C1 segment of cervical spinal cord (tissue), 14 donors: Measurements from ENCODE around the gene BRIX1.

Source experiments
- DNase-seq, 14 donors: peaks; one replicate each; lab custom pipeline; 2025; lab: John Stamatoyannopoulos, UW

Gene BRIX1, protein sequence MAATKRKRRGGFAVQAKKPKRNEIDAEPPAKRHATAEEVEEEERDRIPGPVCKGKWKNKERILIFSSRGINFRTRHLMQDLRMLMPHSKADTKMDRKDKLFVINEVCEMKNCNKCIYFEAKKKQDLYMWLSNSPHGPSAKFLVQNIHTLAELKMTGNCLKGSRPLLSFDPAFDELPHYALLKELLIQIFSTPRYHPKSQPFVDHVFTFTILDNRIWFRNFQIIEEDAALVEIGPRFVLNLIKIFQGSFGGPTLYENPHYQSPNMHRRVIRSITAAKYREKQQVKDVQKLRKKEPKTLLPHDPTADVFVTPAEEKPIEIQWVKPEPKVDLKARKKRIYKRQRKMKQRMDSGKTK

DNA sequence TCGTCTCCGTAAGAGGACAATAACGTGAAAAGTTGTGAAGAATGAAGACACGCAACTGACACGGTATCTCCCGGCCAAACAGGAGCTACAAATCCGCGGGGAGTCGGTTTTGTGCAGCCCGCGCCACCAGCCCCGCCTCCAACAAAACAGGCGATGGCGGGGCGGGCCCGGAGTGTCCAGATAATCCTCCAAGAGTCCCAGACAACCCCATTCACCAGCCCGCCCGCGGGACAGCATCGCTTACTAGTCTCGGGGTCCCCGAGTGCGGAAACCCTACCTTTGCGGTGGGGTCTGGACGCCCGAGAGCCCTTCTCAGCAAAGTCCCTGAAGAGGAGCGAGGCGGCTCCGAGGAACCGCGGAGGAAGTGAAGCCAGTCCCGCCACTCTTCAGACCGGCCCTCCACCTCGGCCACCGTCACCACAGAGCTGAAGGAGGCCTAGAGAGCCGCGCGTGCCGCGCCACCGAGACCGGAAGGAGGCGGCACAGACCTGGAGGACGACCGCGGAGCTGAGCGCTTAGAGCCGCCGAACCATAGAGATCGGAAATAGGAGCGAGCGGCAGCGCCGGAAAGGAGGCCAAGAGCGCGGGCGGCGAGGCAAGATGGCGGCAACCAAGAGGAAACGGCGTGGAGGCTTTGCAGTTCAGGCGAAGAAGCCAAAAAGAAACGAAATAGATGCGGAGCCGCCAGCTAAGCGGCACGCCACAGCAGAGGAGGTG lies at the start of gene BRIX1, which contains the start of gene RAD1:
Gene BRIX1 (plus strand): TSS at position 573 of the 717 bp plus-strand sequence. CDS start 28 bp downstream, at position 601.
Gene RAD1 (minus strand): TSS at position 366 of the 717 bp plus-strand sequence. CDS start 612 bp downstream, outside the sequence.
- peak; percentile 61 to 97 (median 94) for DNase-seq

- peak in 6 of 14 donors; percentile 2 to 26 (median 12) for DNase-seq
Measured at GRCh38 chr5:34866989-34867471, 48.5 kb upstream of the BRIX1 start.

- DNase-seq, result no peak
Measured at GRCh38 chr5:34867660-34868059, 47.9 kb upstream of the BRIX1 start.

DNA sequence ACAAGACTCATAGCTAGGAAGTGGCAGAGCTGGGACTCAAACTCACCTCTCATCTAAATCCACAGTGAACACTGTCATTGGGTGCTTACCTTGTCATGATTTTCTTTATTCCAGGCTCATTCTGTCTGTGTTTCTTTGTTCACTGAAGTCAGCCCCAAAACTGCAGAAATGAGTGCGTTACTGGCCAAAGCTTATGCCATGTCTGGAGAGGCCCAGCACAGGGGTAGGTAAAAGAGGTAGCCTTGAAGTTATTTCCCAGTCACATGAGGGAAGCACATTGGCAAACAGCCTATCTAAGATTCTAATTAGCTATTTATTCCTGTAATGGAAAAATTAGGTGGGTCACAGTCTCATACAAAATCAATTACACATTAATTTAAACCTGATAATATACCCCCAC lies 46.7 kb upstream of the BRIX1 start:
- peak in 2 of 14 donors; percentile 10 to 19 for DNase-seq

GRCh38 chr5:34869256-34869655 lies 46.3 kb upstream of the BRIX1 start:
- DNase-seq, result peak in 2 of 14 donors; percentile 1 to 39

DNA sequence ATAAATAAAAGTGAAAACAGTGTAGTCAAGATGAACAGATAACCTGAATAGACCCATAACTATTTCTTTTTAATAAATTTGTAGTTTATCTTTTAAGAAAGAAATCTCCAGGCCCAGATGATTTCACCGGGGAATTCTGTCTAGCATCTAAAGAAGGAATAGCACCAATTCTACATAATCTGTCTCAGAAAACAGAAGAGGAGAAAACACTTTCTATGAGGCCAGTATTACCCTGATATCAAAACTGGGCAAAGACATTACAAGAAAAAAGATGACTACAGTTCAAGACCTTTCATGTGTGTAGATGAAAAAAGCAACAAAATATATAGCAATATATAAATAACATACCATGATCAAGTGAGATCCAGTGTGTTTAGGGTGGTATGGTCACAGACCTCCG lies 45.1 kb upstream of the BRIX1 start:
- no peak for DNase-seq

GRCh38 chr5:34876275-34876674 lies 39.2 kb upstream of the BRIX1 start:
- no peak for DNase-seq

DNA sequence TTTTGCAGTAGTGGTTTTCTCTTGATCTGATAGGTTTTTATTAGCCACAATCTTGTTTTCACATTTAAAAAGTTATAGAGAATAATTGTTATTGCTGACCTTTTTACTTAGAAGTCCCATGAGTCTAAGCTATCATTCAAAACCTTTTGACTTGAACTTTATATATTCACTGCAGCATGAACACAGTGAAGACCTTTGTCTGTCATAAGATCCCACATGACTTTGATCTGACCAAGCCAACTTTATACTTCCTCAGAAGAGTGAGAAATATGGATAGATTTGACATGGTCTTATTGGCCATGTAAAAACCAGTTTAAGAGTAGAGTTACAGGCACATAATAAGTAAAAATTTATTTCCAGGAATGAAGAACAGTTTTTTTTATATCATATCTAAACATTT lies 34.3 kb upstream of the BRIX1 start:
- DNase-seq, result no peak

DNA sequence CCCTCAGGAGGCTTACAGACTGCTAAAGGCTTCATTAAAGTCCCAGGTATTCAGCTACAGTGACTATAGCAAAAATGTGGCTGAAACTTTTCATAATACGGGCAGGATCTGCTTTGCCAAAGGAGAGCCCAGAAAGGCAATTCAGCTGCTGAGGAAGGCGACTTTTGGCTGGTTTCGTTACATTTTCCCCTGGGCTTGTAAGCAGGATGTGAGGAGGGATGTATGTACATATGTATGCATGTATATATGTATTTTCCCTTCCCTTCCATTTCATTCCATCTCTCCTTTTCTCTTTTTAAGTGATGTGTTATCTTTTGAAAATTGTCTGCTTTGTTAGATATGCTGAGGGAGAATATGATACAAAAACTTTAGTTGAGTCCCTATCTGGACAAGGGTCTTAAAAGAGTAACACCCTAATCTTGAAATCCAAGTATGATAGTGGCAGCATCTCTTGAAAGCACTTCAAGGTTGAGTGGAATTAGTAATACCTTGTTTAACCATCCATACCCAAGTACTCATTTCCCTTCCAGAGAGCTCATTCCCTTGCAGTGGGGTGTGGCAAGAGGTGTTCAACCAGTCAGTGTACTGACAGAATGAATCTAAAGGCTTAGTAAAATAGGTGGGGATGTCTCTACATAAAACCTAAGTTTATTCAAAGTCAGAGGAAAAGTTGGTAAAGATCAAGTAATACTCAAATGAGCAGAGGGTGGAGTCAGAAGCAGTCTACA lies 29.0 kb upstream of the BRIX1 start:
- no peak for DNase-seq

DNA sequence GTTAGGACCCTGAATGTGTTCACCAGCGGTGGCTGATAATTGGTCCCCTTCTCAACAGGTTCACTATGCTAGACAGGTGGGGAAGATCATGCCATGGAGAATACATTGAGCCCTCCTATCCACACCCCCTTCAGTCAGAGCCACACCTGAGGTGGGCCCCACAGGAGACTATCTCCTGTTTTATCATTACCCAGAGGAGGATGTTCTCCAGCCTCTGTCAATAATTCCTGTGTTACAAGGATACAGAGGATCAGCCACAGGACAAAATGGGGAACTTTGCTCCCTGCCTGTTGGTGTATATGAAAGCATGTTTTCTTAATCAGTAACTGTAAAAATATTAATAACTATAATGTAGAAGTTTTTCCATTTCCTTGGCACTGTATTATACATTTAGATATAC lies 26.1 kb upstream of the BRIX1 start:
- no peak for DNase-seq

DNA sequence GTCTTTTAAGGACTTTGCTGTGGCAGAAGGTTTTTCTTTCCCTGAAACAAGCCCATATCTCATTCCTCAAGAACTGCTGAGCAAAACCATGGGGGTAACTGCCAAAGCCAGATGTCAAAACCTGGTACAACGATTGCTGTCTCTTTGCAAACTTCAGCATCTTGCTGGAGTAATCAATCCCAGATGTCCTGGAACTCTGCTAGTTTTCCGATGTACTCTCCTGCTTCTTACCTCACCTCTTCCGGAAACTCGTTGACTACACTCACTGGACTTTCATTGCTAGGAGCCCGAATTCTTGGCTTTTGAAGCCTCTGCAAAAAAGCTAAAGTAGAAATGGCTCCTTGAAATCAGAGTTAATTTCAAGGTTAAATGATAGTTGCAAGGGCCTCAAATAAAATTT lies 23.5 kb upstream of the BRIX1 start:
- no peak for DNase-seq

DNA sequence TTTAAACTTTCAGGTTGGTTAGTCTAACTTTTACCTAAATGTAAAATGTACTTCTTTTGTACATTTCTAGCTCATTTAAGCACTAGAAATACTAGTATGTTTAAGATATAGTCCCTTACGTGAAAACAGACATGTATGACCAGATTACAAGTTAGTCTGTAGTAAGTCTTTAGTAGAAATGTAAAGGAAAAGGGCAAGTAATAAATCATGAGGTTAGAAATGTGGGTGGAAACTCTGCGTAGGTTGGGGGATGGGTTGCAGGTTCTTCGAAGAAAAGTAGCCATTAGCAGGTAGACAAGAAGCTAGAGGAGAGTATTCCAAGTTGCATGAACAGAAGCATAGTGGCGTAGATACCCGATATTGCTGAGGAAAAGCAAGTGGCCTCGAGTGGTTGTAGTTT lies 23.1 kb upstream of the BRIX1 start:
- DNase-seq, result no peak

DNA sequence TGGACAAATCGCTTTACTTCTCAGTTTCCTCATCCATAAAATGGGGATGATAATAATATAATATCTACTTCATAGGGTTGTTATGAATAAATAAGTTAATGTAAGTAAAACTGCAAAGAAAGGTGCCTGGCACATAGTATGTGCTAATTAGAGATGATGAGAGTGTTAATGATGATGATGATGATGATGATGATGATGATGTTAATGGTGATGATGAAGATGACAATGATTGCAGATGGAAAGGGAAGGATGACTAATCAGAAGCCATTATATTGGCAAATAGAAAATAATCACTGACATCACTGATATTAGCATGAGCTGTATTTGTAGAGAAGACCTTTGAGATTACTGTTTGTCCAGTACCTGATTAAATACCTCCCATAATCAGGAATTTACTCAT lies 20.8 kb upstream of the BRIX1 start:
- DNase-seq, result no peak

DNA sequence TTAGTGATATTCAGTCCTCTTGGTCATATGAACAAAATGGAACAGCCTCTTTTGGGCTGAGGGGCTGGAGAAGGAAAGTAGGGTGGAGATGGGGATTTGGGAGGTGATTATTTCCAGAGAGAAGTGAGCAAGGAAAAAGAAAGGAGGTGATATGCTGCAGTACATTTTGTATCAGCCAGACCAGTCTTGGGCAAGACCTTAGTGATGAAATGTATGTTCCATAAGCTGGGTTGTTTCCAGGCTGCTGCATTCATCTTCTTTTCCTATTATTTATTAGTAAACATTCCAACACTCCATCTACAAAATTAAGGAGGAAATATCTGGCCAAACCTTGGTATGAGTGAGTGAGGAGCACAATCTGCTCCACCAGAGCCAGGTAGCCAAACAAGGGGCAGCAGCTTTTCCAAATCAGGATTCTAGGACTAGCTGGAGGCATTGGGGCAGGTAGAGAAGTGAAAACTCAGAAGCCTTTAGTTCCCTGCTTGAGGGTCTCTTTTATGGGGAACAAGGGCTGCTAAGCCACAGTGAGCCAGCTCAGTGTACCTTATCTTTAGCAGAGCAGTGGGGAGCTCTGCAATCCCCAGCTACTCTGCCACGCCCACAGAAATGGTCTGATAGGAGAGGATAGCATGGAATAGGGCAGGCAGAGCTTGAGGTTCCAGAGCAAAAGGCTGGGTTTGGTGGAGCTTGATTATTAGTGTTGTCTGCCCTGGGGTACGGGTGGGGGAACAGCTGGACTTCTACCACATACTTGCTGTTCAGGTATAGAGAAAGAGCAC lies 19.7 kb upstream of the BRIX1 start:
- no peak for DNase-seq

GRCh38 chr5:34897646-34898045 lies 17.9 kb upstream of the BRIX1 start:
- DNase-seq, result no peak

GRCh38 chr5:34898258-34898895 lies 17.1 kb upstream of the BRIX1 start:
- DNase-seq, result peak in 11 of 14 donors; percentile 1 to 58 (median 39)

- DNase-seq, result no peak
Measured at GRCh38 chr5:34899066-34899465, 16.4 kb upstream of the BRIX1 start.

DNA sequence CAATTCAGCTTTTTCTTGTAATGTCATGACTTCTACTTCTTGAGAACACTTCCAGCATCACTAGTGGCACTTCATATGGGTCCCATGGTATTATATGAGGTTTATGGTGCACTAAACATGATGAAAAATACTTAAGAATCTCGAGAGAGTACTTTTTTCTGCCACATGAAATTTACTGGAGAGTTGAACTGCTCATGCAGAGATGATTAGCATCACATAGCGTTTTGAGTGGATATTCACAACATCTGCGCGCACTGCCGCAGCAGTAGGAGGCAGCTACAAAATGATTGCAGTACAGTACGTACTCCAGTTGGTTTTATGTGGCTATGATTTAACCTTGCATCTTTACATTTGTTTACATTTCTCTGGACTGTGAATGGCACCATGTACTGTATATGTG lies 14.9 kb upstream of the BRIX1 start:
- no peak for DNase-seq

DNA sequence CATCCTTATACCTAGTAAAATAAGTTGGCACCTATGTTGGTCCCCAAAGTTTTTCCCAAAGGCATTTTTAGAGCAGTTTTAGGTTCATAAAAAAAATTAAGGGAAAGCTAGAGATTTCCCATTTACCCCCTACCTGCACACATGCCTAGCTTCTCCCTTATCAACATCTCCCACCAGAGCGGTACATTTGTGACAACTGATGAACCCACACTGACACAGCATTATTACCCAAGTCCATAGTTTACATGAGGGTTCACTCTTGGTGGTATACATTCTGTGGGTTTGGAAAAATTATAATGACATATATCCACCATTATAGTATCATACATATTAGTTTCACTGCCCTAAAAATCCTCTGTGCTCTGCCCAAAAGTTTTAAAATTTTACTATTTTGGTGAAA lies 12.3 kb upstream of the BRIX1 start:
- DNase-seq, result no peak

GRCh38 chr5:34905564-34905963 lies 9.9 kb upstream of the BRIX1 start:
- DNase-seq, result no peak

DNA sequence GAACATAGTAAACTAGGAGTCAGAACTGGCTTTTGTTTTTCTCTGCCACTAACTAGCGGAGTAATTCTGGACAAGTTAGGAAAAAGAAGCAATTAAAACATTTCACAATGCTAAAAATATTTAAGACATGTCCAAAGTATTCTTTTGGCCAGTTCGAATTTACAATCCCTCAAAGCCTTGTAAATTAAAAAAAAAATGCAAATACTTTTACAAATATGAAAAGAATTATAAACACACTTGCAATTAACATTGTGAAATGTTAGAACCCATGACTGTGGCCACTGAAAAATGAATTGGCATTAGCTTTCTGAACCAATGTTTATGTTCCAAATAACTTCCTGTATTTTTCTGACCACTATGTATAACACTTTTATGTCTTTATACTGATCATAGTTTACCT lies 2.4 kb upstream of the BRIX1 start:
- no peak for DNase-seq
